Measurements from ENCODE around the gene PDZD2. TPM values are rescaled to one million over a fixed set of nuclear protein-coding genes. Genes with fewer than 3 reads are reported as not detected.

The PDZD2 gene
- total RNA-seq, 1 donor, result 0.36 TPM

DNA sequence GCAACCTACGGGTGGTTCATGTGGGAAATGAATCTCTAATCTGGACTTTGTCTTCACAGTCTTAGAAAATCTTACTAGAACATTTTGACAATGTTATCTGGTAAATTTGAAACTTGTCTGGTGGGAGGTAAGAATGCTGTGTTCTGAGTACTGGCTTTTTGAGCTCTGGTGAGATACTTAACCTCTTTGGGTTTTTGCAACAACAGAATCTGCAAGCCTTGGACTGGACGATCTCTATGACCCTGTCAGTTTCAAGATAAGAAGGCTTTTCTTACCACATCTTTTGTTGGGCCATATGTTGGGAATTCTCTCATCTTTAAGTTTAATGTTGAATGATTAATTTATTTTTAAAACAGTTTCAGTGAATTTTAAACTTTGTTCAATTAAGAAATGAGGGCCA, 422.3 kb downstream of the PDZD2 start:
- TF ChIP-seq, protein P1, sequence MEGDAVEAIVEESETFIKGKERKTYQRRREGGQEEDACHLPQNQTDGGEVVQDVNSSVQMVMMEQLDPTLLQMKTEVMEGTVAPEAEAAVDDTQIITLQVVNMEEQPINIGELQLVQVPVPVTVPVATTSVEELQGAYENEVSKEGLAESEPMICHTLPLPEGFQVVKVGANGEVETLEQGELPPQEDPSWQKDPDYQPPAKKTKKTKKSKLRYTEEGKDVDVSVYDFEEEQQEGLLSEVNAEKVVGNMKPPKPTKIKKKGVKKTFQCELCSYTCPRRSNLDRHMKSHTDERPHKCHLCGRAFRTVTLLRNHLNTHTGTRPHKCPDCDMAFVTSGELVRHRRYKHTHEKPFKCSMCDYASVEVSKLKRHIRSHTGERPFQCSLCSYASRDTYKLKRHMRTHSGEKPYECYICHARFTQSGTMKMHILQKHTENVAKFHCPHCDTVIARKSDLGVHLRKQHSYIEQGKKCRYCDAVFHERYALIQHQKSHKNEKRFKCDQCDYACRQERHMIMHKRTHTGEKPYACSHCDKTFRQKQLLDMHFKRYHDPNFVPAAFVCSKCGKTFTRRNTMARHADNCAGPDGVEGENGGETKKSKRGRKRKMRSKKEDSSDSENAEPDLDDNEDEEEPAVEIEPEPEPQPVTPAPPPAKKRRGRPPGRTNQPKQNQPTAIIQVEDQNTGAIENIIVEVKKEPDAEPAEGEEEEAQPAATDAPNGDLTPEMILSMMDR (IDR thresholded peaks at IDR 0.05; ENCODE audit: extremely low read depth, low read depth, low read length), result no peak

DNA sequence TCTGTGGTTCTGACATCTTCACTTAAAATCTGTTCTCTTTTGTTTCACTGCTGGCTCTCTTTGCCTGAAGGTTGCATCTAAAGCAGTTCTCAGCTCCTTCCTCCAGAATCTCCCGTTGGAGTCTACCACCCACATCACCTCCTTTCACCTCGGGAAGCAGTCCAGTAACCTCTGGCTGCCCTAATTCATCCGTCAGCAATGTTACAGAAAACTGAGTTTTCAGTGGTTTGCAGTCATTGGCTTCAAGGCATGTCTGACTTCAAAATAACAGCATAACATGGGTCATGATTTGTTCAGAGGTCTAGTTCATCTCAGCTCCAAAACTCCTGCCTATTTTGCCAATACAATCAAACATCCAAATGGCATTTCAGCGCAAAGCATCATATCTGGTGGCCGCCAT, 427.5 kb downstream of the PDZD2 start:
- DNase-seq (ENCODE audit: insufficient read length, low spot score, missing footprints), result no peak
- no peak overlapping the region for H3K4me3 ChIP-seq (ENCODE audit: insufficient read depth, low read length)

More for the DNA sequence above, 422.3 kb downstream of the PDZD2 start:
- Histone ChIP-seq H3K4me2 (ENCODE audit: insufficient read depth, low read length) (no peak overlapping the region), H3K27ac (ENCODE audit: low read depth, low read length) (no peak overlapping the region), H3K4me1 (ENCODE audit: insufficient read depth, low read length) (no peaks in the 10 kb centered on the region), H3K36me3 (ENCODE audit: insufficient read depth, low read length) (no peaks in the 10 kb centered on the region), H4K20me1 (ENCODE audit: insufficient read depth, low read length) (no peaks in the 10 kb centered on the region), H3K79me2 (ENCODE audit: insufficient read depth, low read length) (no peaks in the 10 kb centered on the region), H2AFZ (ENCODE audit: low read length) (no peak overlapping the region), H3K9me3 (ENCODE audit: low read depth, low read length) (no peaks in the 10 kb centered on the region), H3K27me3 (ENCODE audit: insufficient read depth, low read length) (peaks cover 16% of the 10 kb centered on the region), H3K4me3 (ENCODE audit: insufficient read depth, low read length) (no peak overlapping the region)
- DNase-seq (ENCODE audit: insufficient read length, low spot score, missing footprints), result no peak

DNA sequence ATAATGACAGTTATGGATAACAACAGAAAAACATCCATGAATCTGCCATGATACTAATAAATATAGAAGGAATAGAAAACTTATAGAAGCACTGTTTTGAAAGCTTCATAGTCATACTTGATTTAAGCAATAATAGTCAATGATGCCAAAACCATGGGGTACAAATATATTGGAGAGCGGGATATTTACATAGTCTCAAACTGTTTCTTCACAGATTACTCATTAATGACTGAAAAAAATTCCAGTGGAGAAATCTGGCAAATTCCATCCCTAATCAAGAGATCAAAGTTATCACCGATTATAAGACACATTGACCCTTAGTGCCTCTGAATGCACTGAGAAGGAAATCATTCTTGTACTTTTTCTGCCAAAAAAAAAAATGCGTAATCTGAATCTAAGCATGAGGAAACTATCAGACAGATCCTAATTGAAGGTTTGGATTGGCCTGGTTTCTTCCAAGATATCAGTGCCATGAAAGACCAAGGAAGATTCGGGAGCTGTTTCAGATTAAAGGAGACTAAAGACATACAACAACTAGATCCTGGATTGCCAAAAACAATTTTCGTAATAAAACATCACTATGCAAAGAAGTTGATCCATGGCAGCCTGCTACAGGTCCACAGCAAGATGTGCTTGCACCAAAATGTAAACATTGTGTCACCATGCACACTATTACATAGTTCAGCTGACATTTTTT, 429.0 kb downstream of the PDZD2 start:
- H3K27ac ChIP-seq (ENCODE audit: low read depth, low read length), result no peak overlapping the region
- no peaks in the 10 kb centered on the region for H3K4me1 ChIP-seq (ENCODE audit: insufficient read depth, low read length)
- no peak for DNase-seq (ENCODE audit: insufficient read length, low spot score, missing footprints)
- TF ChIP-seq, protein P1 (IDR thresholded peaks at IDR 0.05; ENCODE audit: extremely low read depth, low read depth, low read length), result no peak
- H3K9me3 ChIP-seq (ENCODE audit: low read depth, low read length), result no peaks in the 10 kb centered on the region
- H3K79me2 ChIP-seq (ENCODE audit: insufficient read depth, low read length), result no peaks in the 10 kb centered on the region
- H3K4me2 ChIP-seq (ENCODE audit: insufficient read depth, low read length), result no peak overlapping the region
- no peaks in the 10 kb centered on the region for H4K20me1 ChIP-seq (ENCODE audit: insufficient read depth, low read length)
- H3K27me3 ChIP-seq (ENCODE audit: insufficient read depth, low read length), result peaks cover 9% of the 10 kb centered on the region
- no peak overlapping the region for H3K4me3 ChIP-seq (ENCODE audit: insufficient read depth, low read length)
- no peaks in the 10 kb centered on the region for H3K36me3 ChIP-seq (ENCODE audit: insufficient read depth, low read length)
- no peak overlapping the region for H2AFZ ChIP-seq (ENCODE audit: low read length)

More for the DNA sequence above, 427.5 kb downstream of the PDZD2 start:
- TF ChIP-seq, protein P1 (IDR thresholded peaks at IDR 0.05; ENCODE audit: extremely low read depth, low read depth, low read length), result no peak
- Histone ChIP-seq H3K79me2 (ENCODE audit: insufficient read depth, low read length) (no peaks in the 10 kb centered on the region), H3K4me2 (ENCODE audit: insufficient read depth, low read length) (no peak overlapping the region), H3K36me3 (ENCODE audit: insufficient read depth, low read length) (no peaks in the 10 kb centered on the region), H4K20me1 (ENCODE audit: insufficient read depth, low read length) (no peaks in the 10 kb centered on the region), H2AFZ (ENCODE audit: low read length) (no peak overlapping the region), H3K27ac (ENCODE audit: low read depth, low read length) (no peak overlapping the region), H3K9me3 (ENCODE audit: low read depth, low read length) (no peaks in the 10 kb centered on the region), H3K27me3 (ENCODE audit: insufficient read depth, low read length) (peaks cover 9% of the 10 kb centered on the region), H3K4me1 (ENCODE audit: insufficient read depth, low read length) (no peaks in the 10 kb centered on the region)

DNA sequence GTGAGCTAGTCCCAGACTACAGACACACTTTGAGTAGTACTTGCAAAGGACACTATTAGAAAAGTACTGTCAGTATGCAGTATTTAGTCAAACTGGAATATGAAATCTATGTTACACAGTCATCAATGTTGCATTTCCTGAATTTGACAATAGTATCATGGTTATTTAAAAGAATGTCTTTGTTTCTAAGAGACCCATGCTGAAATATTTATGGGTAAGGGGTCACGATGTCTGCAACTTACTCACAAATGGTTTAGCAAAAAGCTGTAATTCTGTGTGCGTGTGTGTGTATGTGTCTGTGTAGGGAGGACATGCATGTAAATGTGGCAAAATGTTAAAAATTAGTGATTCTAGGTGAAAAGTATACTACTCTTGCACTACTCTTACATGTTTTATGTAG, 429.6 kb downstream of the PDZD2 start:
- H3K4me3 ChIP-seq (ENCODE audit: insufficient read depth, low read length), result no peak overlapping the region
- no peak overlapping the region for H2AFZ ChIP-seq (ENCODE audit: low read length)
- no peaks in the 10 kb centered on the region for H4K20me1 ChIP-seq (ENCODE audit: insufficient read depth, low read length)
- TF ChIP-seq, protein P1 (IDR thresholded peaks at IDR 0.05; ENCODE audit: extremely low read depth, low read depth, low read length), result no peak
- H3K4me1 ChIP-seq (ENCODE audit: insufficient read depth, low read length), result no peaks in the 10 kb centered on the region
- H3K36me3 ChIP-seq (ENCODE audit: insufficient read depth, low read length), result no peaks in the 10 kb centered on the region
- H3K9me3 ChIP-seq (ENCODE audit: low read depth, low read length), result no peaks in the 10 kb centered on the region
- DNase-seq (ENCODE audit: insufficient read length, low spot score, missing footprints), result no peak
- H3K27ac ChIP-seq (ENCODE audit: low read depth, low read length), result no peak overlapping the region
- H3K4me2 ChIP-seq (ENCODE audit: insufficient read depth, low read length), result no peak overlapping the region
- peaks cover 9% of the 10 kb centered on the region for H3K27me3 ChIP-seq (ENCODE audit: insufficient read depth, low read length)
- H3K79me2 ChIP-seq (ENCODE audit: insufficient read depth, low read length), result no peaks in the 10 kb centered on the region
